Activated T-helper 2 cell treated with anti-CD3 and anti-CD28 coated beads, Interferon-gamma antibody, Interleukin-2, Interleukin-4, amounts not matched to agents 10 μg/mL and 5 μg/mL and 100 μg/mL, durations not matched to agents 14 hours and 24 hours and 36 hours (primary cell): Measurements from ENCODE around the gene TP53BP2. TPM values are rescaled to one million over a fixed set of nuclear protein-coding genes. Genes with fewer than 3 reads are reported as not detected.
"Not testable (repeated sequence)": the region's sequence is repeated elsewhere in the genome, so short reads cannot be mapped to it uniquely, and the experiment has no call there.

Experiments
- DNase-seq: peaks from one replicate; pipeline ENCODE4 v3.0.0; 2021; ENCODE audit warnings: low spot score
- H3K27ac Mint-ChIP-seq: one replicate; pipeline ENCODE4 v1.8.0; 2021; ENCODE audit warnings: mixed read lengths
- H3K27me3 Mint-ChIP-seq: one replicate; pipeline ENCODE4 v1.8.0; 2021; ENCODE audit warnings: low read depth, mixed read lengths
- H3K36me3 Mint-ChIP-seq: one replicate; pipeline ENCODE4 v1.8.0; 2021; ENCODE audit warnings: low read depth, mixed read lengths
- H3K4me1 Mint-ChIP-seq: one replicate; pipeline ENCODE4 v1.8.0; 2021; ENCODE audit warnings: low read depth, mixed read lengths
- H3K4me3 Mint-ChIP-seq: one replicate; pipeline ENCODE4 v1.8.0; 2021; ENCODE audit warnings: low read depth, mild to moderate bottlenecking, moderate library complexity, mixed read lengths
- H3K9me3 Mint-ChIP-seq: one replicate; pipeline ENCODE4 v1.8.0; 2021; ENCODE audit warnings: mixed read lengths
- intact Hi-C: fragments of 100-400 bp; cut with micrococcal nuclease; formaldehyde crosslinking; loops from one replicate; pipeline ENCODE4 v1.15.1; 2023
- total RNA-seq: library from RNA; stranded (reverse); gene quantifications from 2 replicates; pipeline ENCODE4 v1.2.3, GENCODE V29; 2022

The TP53BP2 gene
- 37.5 and 40.9 TPM in 2 replicates for total RNA-seq

- H3K4me1 Mint-ChIP-seq: peaks cover 31% of the 10 kb centered on the region
- peaks cover 5% of the 10 kb centered on the region for H3K27me3 Mint-ChIP-seq
- peak; percentile 81 for DNase-seq
- intact Hi-C loops: loop anchor here (1.0 to 10.0 kb wide), 6 partner anchors 14 to 1579 kb away; partner anchors contain the start of genes FBXO28 and LBR
- peaks cover 11% of the 10 kb centered on the region for H3K36me3 Mint-ChIP-seq
- H3K27ac Mint-ChIP-seq: peak within 1 kb of the TSS; percentile 95
- H3K9me3 Mint-ChIP-seq: peaks cover 11% of the 10 kb centered on the region
- H3K4me3 Mint-ChIP-seq: peak within 1 kb of the TSS; percentile 94
Measured at GRCh38 chr1:223845810-223846682, at the start of gene TP53BP2. Gene TP53BP2 (minus strand): TSS chr1:223845947. CDS start chr1:223845680, 267 bp downstream.

GRCh38 chr1:223890494-223890893 lies 44.7 kb upstream of the TP53BP2 start:
- H3K36me3 Mint-ChIP-seq, H3K4me3 Mint-ChIP-seq, H3K4me1 Mint-ChIP-seq, DNase-seq, H3K27ac Mint-ChIP-seq, H3K27me3 Mint-ChIP-seq, intact Hi-C loops, H3K9me3 Mint-ChIP-seq: not testable (repeated sequence)

DNA sequence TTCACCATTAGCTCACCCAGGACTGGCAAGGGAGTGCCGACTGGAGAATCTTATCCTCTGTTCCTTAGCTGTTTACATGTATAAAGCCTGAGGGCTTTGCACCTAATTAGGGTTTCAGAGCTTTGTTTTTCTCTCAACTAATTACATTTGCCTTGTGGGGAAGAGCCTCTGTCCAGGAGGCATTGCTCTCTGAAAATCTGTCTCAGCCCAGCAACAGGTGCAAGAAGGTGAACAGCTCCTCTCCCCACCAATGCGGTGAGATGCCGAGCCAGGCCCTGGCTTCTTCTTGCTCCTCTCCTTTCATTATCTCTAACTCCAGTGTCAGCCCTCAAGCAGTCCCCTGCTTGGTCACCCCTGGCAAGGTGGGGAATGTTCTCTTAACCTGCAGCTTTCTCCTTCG lies 43.6 kb upstream of the TP53BP2 start:
- H3K4me3 Mint-ChIP-seq, H3K9me3 Mint-ChIP-seq, H3K27ac Mint-ChIP-seq, intact Hi-C loops, H3K4me1 Mint-ChIP-seq, H3K36me3 Mint-ChIP-seq, DNase-seq, H3K27me3 Mint-ChIP-seq: not testable (repeated sequence)

DNA sequence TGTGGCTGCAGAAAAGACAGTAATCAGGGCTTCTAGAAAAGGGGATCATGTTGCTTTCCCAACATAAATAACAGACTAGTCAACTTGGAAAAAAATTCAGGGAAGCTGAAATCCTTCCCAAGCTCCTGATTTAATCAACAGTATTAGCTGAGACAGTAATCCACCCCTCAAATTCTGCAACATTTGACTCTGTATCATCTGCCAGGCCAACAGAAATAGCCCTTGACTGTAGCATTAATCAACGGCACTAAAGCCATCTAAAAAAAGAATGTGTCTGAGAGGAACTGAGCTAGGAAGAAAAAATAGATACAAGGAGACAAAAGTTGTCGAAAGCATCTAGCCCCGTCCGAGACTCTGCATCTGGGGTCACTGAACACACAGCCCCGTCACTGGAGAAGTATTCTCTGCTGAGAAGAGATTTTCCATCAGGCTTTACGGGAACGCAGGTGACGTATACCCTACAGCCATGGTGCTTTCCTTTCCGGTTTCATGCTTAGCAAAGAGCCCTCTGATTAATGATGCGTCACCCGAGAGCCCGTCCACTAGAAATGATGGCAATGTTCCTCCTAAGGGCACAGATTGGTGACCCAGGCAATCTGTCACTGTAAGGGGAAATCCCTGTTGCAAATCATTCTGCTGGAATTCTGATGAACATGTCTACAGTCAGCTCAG lies 42.1 kb upstream of the TP53BP2 start:
- H3K4me3 Mint-ChIP-seq: no peak overlapping the region
- DNase-seq: no peak
- no peaks in the 10 kb centered on the region for H3K36me3 Mint-ChIP-seq
- intact Hi-C loops: no loop called here
- H3K4me1 Mint-ChIP-seq: no peaks in the 10 kb centered on the region
- H3K27me3 Mint-ChIP-seq: no peaks in the 10 kb centered on the region
- no peaks in the 10 kb centered on the region for H3K9me3 Mint-ChIP-seq
- no peak overlapping the region for H3K27ac Mint-ChIP-seq

- no peaks in the 10 kb centered on the region for H3K9me3 Mint-ChIP-seq
- no peak for DNase-seq
- H3K27ac Mint-ChIP-seq: no peak overlapping the region
- H3K4me1 Mint-ChIP-seq: no peaks in the 10 kb centered on the region
- intact Hi-C loops: no loop called here
- H3K4me3 Mint-ChIP-seq: no peak overlapping the region
- H3K27me3 Mint-ChIP-seq: peaks cover 5% of the 10 kb centered on the region
- H3K36me3 Mint-ChIP-seq: no peaks in the 10 kb centered on the region
Measured at GRCh38 chr1:223886516-223886921, 40.8 kb upstream of the TP53BP2 start.

GRCh38 chr1:223885614-223886013 lies 39.9 kb upstream of the TP53BP2 start:
- Mint-ChIP-seq H3K9me3 (no peaks in the 10 kb centered on the region), H3K27ac (no peak overlapping the region), H3K36me3 (no peaks in the 10 kb centered on the region), H3K27me3 (peaks cover 12% of the 10 kb centered on the region), H3K4me3 (no peak overlapping the region), H3K4me1 (no peaks in the 10 kb centered on the region)
- intact Hi-C loops: no loop called here
- no peak for DNase-seq

GRCh38 chr1:223878598-223879325 lies 33.0 kb upstream of the TP53BP2 start:
- DNase-seq: no peak
- Mint-ChIP-seq H3K9me3 (no peaks in the 10 kb centered on the region), H3K4me3 (no peak overlapping the region), H3K27me3 (peaks cover 22% of the 10 kb centered on the region), H3K4me1 (no peaks in the 10 kb centered on the region), H3K27ac (no peak overlapping the region), H3K36me3 (no peaks in the 10 kb centered on the region)
- intact Hi-C loops: no loop called here

DNA sequence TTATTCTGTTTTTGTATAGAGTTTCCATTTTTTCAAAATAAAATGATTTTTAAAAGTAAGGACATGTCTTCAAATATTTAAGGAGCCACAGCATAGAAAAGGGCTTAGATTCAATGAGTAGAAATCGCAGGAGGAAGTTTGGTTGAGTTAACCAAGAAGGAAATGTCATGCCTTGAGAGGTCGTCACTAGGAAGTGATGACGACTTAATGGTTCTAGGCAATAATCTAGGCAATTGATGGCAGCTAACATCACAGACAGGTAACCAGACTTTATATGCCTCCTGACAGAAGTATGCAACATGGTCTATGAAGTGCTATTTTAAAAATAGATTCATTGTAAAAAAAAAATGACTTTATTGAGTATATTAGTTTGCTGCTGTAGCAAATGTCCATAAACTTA lies 32.1 kb upstream of the TP53BP2 start:
- H3K9me3 Mint-ChIP-seq: no peaks in the 10 kb centered on the region
- no peak overlapping the region for H3K27ac Mint-ChIP-seq
- no peaks in the 10 kb centered on the region for H3K36me3 Mint-ChIP-seq
- no peak overlapping the region for H3K4me3 Mint-ChIP-seq
- DNase-seq: no peak
- no peaks in the 10 kb centered on the region for H3K4me1 Mint-ChIP-seq
- peaks cover 22% of the 10 kb centered on the region for H3K27me3 Mint-ChIP-seq
- intact Hi-C loops: no loop called here

DNA sequence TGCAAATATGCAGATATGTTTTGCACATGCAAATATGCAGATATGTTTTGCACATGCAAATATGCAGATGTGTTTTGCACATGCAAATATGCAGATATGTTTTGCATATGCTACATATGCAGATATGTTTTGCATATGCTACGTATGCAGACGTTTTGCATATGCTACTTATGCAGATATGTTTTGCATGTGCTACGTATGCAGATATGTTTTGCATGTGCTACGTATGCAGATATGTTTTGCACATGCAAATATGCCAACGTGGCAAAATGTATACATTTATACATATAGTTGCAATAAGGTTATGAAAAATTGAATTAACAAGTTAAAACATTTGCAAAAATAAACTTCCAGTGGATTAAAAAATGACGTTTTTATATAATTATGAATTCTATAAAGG lies 30.8 kb upstream of the TP53BP2 start:
- Mint-ChIP-seq H3K4me3 (no peak overlapping the region), H3K36me3 (no peaks in the 10 kb centered on the region), H3K27me3 (peaks cover 23% of the 10 kb centered on the region), H3K4me1 (no peaks in the 10 kb centered on the region), H3K9me3 (no peaks in the 10 kb centered on the region), H3K27ac (no peak overlapping the region)
- DNase-seq: no peak
- intact Hi-C loops: no loop called here

- Mint-ChIP-seq H3K9me3 (no peaks in the 10 kb centered on the region), H3K27me3 (peaks cover 25% of the 10 kb centered on the region), H3K36me3 (no peaks in the 10 kb centered on the region), H3K27ac (no peak overlapping the region), H3K4me1 (no peaks in the 10 kb centered on the region), H3K4me3 (no peak overlapping the region)
- DNase-seq: no peak
- intact Hi-C loops: no loop called here
Measured at GRCh38 chr1:223873044-223873443, 27.3 kb upstream of the TP53BP2 start.

GRCh38 chr1:223872308-223872901 lies 26.7 kb upstream of the TP53BP2 start:
- H3K36me3 Mint-ChIP-seq: no peaks in the 10 kb centered on the region
- H3K27ac Mint-ChIP-seq: no peak overlapping the region
- no peaks in the 10 kb centered on the region for H3K4me1 Mint-ChIP-seq
- intact Hi-C loops: no loop called here
- no peaks in the 10 kb centered on the region for H3K9me3 Mint-ChIP-seq
- peaks cover 26% of the 10 kb centered on the region for H3K27me3 Mint-ChIP-seq
- H3K4me3 Mint-ChIP-seq: no peak overlapping the region
- DNase-seq: no peak

GRCh38 chr1:223870617-223871574 lies 25.1 kb upstream of the TP53BP2 start:
- DNase-seq: no peak
- no peaks in the 10 kb centered on the region for H3K9me3 Mint-ChIP-seq
- H3K4me3 Mint-ChIP-seq: no peak overlapping the region
- no peaks in the 10 kb centered on the region for H3K4me1 Mint-ChIP-seq
- H3K27me3 Mint-ChIP-seq: peaks cover 39% of the 10 kb centered on the region
- H3K36me3 Mint-ChIP-seq: no peaks in the 10 kb centered on the region
- H3K27ac Mint-ChIP-seq: no peak overlapping the region
- intact Hi-C loops: no loop called here
